ENCODE data around the gene FERMT3.

FERMT3 gene

DNA sequence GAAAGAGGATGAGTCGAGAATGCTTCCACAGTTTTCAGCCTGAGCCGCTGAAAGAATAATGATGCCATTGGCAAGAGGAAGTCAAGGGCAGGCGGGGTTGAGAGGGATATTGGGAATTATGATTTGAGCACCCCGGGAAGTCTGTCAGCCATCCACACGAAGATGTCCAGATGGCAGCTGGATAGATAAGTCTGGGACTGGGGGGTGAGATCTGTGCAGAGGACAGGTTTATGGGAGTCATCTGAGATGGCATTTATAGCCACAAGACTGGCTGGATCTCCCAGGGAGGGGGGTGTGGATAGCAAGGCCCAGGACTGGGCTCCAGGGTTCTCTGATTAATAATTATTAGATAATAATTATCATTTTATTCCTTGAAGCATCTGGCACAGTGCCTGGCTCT lies 25.6 kb upstream of the FERMT3 start:
- H3K4me3 ChIP-seq (ENCODE audit: low read depth, low read length) = no peak overlapping the region
- TF ChIP-seq, protein P1, sequence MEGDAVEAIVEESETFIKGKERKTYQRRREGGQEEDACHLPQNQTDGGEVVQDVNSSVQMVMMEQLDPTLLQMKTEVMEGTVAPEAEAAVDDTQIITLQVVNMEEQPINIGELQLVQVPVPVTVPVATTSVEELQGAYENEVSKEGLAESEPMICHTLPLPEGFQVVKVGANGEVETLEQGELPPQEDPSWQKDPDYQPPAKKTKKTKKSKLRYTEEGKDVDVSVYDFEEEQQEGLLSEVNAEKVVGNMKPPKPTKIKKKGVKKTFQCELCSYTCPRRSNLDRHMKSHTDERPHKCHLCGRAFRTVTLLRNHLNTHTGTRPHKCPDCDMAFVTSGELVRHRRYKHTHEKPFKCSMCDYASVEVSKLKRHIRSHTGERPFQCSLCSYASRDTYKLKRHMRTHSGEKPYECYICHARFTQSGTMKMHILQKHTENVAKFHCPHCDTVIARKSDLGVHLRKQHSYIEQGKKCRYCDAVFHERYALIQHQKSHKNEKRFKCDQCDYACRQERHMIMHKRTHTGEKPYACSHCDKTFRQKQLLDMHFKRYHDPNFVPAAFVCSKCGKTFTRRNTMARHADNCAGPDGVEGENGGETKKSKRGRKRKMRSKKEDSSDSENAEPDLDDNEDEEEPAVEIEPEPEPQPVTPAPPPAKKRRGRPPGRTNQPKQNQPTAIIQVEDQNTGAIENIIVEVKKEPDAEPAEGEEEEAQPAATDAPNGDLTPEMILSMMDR (IDR thresholded peaks at IDR 0.05; ENCODE audit: low read depth, low read length) = no peak

DNA sequence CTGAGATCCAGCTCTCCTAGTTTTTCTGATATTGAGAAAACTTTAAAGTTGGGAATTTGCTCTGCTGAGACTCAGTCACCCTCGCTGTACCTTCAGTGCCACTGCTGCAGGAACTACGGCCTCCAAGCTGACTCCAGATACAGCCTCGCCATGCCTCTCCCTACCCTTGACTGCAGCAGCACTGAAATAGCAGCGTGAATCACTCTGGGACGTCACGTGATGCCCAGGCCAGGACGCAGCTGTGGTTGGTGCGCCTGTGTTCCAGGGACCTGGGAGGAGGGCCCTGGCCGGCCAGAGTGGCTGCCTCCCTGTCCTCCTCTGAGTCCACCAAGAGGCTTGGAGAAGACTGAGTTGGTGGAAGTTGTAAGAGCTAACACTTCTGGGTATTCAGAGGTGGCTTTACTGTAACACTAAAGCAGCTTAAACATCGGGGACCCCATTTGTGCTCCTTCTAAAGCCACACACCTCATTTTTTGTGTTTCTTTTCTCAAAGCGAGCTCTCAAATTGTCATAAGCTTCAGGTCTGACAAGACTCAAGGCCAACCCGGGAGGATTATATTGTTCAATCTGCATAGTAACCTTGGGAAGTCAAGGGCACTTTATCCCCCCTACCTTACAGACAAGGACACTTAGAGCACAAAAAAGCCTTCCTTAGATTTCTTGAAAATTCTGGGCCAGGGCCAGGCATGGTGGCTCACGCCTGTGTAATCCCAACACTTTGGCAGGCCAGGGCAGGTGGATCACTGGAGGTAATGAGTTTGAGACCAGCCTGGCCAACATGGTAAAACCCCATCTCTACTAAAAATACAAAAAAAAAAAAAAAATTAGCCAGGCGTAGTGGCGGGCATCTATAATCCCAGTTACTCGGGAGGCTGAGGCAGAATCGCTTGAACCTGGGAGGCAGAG lies 24.8 kb upstream of the FERMT3 start:
- TF ChIP-seq, protein P1 (IDR thresholded peaks at IDR 0.05; ENCODE audit: low read depth, low read length) = no peak
- peak overlapping the region; percentile 29; the same call in 1 of the 2 replicates for H3K4me3 ChIP-seq (ENCODE audit: low read depth, low read length)

GRCh38 chr11:64183890-64184289 lies 22.6 kb upstream of the FERMT3 start:
- TF ChIP-seq, protein P1 (IDR thresholded peaks at IDR 0.05; ENCODE audit: low read depth, low read length) = no peak
- no peak overlapping the region for H3K4me3 ChIP-seq (ENCODE audit: low read depth, low read length)

- peak overlapping the region; percentile 62 for H3K4me3 ChIP-seq (ENCODE audit: low read depth, low read length)
- TF ChIP-seq, protein P1 (IDR thresholded peaks at IDR 0.05; ENCODE audit: low read depth, low read length) = peak; percentile 12; the same call in 1 of the 2 replicates
These were observed 21.3 kb upstream of the FERMT3 start for GRCh38 chr11:64185175-64185692.

DNA sequence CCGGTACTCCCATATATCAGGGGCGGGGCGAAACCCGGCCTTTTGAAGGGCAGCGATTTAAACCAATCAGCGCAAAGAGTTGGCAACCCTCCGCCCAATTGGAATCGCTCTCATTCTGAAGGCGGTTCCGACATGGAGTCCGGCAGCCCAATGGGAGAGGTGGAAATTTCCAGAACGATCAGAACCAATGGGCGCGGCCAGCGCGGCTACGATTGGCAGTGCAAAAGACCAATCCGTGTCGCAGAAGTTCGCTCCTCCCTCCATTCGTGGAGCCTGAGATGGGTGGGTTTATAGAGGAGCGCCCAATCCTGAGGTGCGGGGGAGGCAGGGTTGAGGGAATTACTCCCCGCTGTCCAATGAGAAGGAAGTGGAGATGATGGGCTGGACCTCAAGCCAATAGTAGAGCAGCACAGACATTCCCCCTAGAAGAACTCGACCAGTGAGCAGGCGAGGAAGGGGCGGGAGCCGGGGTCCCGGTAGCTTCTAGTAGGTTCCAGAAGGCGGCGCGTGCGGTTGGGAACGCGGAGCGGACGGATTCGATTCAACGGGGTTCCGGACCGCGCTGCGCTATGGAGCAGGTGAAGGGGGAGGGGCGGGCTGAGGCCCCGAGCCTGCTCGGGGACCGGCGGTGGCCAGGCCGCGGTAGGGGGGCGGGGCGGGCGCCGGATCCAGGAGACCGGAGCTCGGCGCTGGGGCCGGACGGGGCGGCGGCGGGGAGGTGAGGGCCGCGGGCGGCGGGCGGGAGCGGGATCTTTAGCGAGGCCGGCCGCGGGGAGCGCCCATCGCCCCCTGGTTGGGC lies 20.6 kb upstream of the FERMT3 start, which contains the start of gene STIP1:
TSS of gene STIP1 (plus strand) at position 479 of the 799 bp plus-strand sequence. CDS start at position 570, 91 bp downstream.
- TF ChIP-seq, protein P1 (IDR thresholded peaks at IDR 0.05; ENCODE audit: low read depth, low read length) = 0 out of 2 replicates have a peak, but pooled peaks have one; percentile 14

DNA sequence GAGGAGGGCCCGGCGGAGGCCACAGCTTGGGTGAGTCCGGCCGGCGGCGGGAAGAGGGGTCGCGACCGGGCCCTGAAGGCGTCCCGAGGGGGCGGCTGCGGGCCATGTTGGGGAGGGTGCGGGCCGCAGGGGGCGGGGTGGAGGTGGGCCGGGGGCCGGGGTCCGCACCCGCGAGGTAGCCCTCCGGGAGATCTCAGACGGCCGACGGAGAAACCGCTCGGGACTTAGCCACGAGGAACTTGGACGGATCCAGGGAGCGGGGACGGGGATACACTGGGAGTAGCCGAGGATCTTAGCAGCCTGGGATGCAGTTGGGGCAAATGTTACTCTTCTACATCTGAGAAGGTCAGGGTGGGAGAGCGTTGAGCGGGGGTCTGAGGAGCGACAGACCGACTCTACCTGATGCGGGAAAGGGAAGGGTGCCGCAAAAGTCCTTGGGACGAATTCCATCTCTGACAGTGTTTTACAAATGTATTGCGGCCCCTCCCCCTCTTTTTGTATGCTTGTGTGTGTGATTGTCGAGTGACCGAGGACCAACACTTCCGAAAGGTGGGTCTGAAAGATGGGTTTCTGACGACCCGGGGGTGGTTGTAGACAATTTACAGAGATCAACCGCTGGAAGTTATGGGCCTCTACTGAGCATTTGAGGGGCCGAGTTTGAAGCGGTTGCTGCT lies 19.9 kb upstream of the FERMT3 start:
- TF ChIP-seq, protein P1 (IDR thresholded peaks at IDR 0.05; ENCODE audit: low read depth, low read length) = no peak
- H3K4me3 ChIP-seq (ENCODE audit: low read depth, low read length) = no peak overlapping the region

More for the DNA sequence above, 20.6 kb upstream of the FERMT3 start, which contains the start of gene STIP1:
- peak within 1 kb of the TSS; percentile 62 for H3K4me3 ChIP-seq (ENCODE audit: low read depth, low read length)
